ENCODE data around the gene SFSWAP.

The SFSWAP gene

DNA sequence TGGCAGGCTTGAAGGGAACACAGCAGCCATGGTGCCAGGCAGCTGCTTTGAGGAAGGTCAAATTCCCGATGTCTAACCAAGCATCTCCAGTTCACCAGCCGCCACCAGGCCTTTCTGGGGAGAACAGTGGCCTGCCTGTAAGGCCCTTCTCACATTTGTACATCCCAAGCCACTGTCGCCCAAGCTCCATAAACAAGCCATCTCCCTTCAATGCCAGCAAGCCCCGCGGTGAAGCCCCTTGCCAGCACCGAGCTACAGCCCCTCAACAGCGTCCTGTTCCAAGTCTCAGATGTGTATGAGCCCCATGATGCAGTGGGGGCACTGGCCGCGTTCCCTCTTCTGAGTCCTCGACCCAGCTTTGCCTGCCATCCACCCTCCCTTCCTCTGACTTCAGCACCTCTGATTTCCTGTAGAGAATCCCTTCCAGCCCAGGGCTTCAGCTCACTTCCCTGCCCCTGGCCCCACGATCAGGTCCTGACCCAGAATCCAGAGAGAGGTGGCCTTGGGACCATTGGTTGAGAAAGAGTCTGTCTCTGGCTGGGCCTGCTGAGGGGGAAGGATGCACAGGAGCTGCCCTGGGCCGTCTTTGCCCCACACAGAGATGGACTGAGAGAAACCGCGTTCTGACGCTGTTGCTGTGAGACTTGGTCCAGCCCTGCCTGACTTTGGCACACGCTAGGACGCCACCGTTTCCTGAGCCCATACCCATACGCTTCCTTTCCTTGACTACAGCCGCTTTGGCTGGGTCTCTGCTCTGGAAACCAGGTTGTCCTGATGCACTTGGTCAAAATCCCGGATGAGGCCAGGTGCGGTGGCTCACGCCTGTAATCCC, 115.4 kb downstream of the SFSWAP start:
- H3K9ac ChIP-seq, result no peak overlapping the region
- no peak overlapping the region for H3K27ac ChIP-seq
- H2AFZ ChIP-seq (ENCODE audit: low read depth), result no peak overlapping the region
- TF ChIP-seq, protein P1, sequence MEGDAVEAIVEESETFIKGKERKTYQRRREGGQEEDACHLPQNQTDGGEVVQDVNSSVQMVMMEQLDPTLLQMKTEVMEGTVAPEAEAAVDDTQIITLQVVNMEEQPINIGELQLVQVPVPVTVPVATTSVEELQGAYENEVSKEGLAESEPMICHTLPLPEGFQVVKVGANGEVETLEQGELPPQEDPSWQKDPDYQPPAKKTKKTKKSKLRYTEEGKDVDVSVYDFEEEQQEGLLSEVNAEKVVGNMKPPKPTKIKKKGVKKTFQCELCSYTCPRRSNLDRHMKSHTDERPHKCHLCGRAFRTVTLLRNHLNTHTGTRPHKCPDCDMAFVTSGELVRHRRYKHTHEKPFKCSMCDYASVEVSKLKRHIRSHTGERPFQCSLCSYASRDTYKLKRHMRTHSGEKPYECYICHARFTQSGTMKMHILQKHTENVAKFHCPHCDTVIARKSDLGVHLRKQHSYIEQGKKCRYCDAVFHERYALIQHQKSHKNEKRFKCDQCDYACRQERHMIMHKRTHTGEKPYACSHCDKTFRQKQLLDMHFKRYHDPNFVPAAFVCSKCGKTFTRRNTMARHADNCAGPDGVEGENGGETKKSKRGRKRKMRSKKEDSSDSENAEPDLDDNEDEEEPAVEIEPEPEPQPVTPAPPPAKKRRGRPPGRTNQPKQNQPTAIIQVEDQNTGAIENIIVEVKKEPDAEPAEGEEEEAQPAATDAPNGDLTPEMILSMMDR (conservative IDR thresholded peaks at IDR 0.05; ENCODE audit: low read depth, low read length), result no peak
- no peaks in the 10 kb centered on the region for H4K20me1 ChIP-seq (ENCODE audit: insufficient read depth)
- H3K4me3 ChIP-seq (IDR thresholded peaks at IDR 0.05; ENCODE audit: insufficient read depth, low read depth, low read length), result no peak overlapping the region
- H3K4me1 ChIP-seq (ENCODE audit: low read depth, poor library complexity, severe bottlenecking), result no peaks in the 10 kb centered on the region
- no peak overlapping the region for H3K4me2 ChIP-seq
- H3K36me3 ChIP-seq (ENCODE audit: insufficient read depth), result no peaks in the 10 kb centered on the region
- H3K27me3 ChIP-seq (ENCODE audit: insufficient read depth, low read depth), result peaks cover 13% of the 10 kb centered on the region
- no peaks in the 10 kb centered on the region for H3K79me2 ChIP-seq (ENCODE audit: insufficient read depth, low read depth)

DNA sequence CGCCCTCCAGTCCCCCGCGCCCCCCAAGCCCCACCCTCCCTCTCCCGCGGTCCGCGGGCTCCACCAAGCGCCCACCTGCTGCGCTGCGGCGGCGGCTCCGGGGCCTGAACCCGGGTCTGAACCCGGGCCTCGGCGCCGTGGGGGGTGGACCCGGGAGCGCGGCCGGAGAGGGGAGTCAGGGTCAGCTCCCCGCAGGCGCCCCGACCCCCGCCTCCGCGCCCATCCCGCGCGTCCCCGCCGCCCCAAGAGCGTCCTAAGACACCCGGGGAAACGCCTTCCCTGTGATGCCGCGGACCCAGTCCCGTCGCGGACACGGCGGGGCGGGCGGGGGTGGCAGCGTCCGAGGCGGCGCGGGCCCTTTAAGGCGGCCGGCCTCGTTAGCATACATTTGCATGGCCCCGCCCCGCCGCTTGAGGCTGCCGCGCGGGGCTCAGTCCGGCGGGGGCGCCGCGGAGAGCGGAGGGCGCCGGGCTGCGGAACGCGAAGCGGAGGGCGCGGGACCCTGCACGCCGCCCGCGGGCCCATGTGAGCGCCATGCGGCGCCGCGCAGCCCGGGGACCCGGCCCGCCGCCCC, 117.2 kb downstream of the SFSWAP start, which contains the start of gene MMP17:
MMP17 (plus strand) TSS at position 433 of the 574 bp plus-strand sequence; CDS start at position 535, 102 bp downstream.
- Histone ChIP-seq H3K27me3 (ENCODE audit: insufficient read depth, low read depth) (peaks cover 13% of the 10 kb centered on the region), H3K4me3 (IDR thresholded peaks at IDR 0.05; ENCODE audit: insufficient read depth, low read depth, low read length) (no peak within 1 kb of the TSS), H3K27ac (no peak within 1 kb of the TSS), H2AFZ (ENCODE audit: low read depth) (no peak within 1 kb of the TSS), H3K9ac (no peak within 1 kb of the TSS), H4K20me1 (ENCODE audit: insufficient read depth) (no peaks in the 10 kb centered on the region), H3K4me2 (no peak within 1 kb of the TSS), H3K36me3 (ENCODE audit: insufficient read depth) (no peaks in the 10 kb centered on the region), H3K4me1 (ENCODE audit: low read depth, poor library complexity, severe bottlenecking) (no peaks in the 10 kb centered on the region), H3K79me2 (ENCODE audit: insufficient read depth, low read depth) (no peaks in the 10 kb centered on the region)
- TF ChIP-seq, protein P1 (conservative IDR thresholded peaks at IDR 0.05; ENCODE audit: low read depth, low read length), result no peak

DNA sequence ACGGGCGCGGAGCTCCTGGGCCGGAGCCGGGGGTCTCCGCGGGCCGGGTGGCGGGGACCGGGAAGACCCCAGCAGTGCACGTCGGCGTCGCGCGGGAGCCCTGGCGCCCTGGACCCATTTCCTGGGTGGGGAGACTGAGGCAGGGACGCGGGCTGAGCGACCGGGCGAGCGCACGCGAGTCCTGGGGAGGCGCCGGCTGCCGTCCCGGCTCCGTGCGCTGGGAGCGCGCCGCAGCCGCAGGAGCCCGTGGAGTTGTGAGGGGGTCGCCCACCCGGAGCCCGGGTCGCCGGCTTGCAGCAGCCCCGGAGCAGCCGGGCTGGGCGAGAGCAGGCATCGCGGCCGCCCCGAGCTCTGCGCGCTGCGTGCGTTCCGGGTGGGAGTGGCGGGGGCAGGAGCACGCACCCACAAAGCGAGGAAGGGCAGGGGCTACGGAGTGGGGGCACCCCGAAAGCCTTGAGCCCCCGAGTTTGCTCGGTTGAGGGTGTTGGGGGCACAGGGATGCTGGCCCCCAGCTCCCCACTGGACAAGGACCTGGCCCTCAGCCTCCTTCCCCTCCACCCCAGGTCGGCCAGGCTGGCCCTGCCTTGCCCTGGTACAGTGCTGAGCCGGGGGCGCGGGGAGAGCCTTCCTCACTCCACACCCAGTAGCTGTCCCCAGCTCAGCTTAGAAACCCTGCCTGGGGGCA, 117.9 kb downstream of the SFSWAP start:
- Histone ChIP-seq H3K9ac (no peak overlapping the region), H3K27ac (no peak overlapping the region), H3K79me2 (ENCODE audit: insufficient read depth, low read depth) (no peaks in the 10 kb centered on the region), H3K4me1 (ENCODE audit: low read depth, poor library complexity, severe bottlenecking) (no peaks in the 10 kb centered on the region), H4K20me1 (ENCODE audit: insufficient read depth) (no peaks in the 10 kb centered on the region), H3K4me2 (no peak overlapping the region), H3K36me3 (ENCODE audit: insufficient read depth) (no peaks in the 10 kb centered on the region), H3K27me3 (ENCODE audit: insufficient read depth, low read depth) (peaks cover 13% of the 10 kb centered on the region), H3K4me3 (IDR thresholded peaks at IDR 0.05; ENCODE audit: insufficient read depth, low read depth, low read length) (no peak overlapping the region), H2AFZ (ENCODE audit: low read depth) (no peak overlapping the region)
- TF ChIP-seq, protein P1 (conservative IDR thresholded peaks at IDR 0.05; ENCODE audit: low read depth, low read length), result no peak

DNA sequence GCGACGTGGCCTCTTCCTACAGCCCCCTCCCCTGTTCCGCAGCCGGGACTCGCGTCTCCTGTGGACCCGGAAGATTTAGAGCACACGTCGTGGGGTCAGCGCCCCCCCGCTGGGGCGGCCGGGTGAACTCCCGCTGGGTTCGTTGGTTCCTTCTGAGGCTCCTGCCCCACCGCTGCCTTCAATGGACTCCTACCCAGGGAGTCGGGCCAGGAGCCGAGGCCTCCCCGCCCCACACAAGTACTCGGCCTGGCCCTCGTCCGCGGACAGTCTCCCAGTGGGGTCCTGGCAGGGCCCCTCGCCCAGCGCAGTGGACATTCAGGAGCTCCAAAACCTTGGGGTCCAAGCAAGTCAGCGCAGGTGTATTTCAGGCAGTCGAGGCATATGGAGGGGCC, 118.5 kb downstream of the SFSWAP start:
- H3K4me3 ChIP-seq (IDR thresholded peaks at IDR 0.05; ENCODE audit: insufficient read depth, low read depth, low read length), result no peak overlapping the region
- H3K79me2 ChIP-seq (ENCODE audit: insufficient read depth, low read depth), result no peaks in the 10 kb centered on the region
- H3K4me1 ChIP-seq (ENCODE audit: low read depth, poor library complexity, severe bottlenecking), result no peaks in the 10 kb centered on the region
- TF ChIP-seq, protein P1 (conservative IDR thresholded peaks at IDR 0.05; ENCODE audit: low read depth, low read length), result no peak
- H3K27ac ChIP-seq, result no peak overlapping the region
- no peak overlapping the region for H3K4me2 ChIP-seq
- no peaks in the 10 kb centered on the region for H3K36me3 ChIP-seq (ENCODE audit: insufficient read depth)
- H3K9ac ChIP-seq, result no peak overlapping the region
- H3K27me3 ChIP-seq (ENCODE audit: insufficient read depth, low read depth), result peaks cover 13% of the 10 kb centered on the region
- H4K20me1 ChIP-seq (ENCODE audit: insufficient read depth), result no peaks in the 10 kb centered on the region
- H2AFZ ChIP-seq (ENCODE audit: low read depth), result no peak overlapping the region

Data from KMS-11 (cell line).